GM10847 (cell line): ENCODE results near the gene SLC35B1.

ENCODE experiments used
- POLR2A ChIP-seq: IDR thresholded peaks from 2 replicates; pipeline ENCODE4 v1.6.1; 2011; ENCODE audit not compliant: insufficient read length; ENCODE audit errors: extremely low read depth

The SLC35B1 gene

GRCh38 chr17:49741009-49741691 is 33.4 kb upstream of the SLC35B1 start:
- no peak for TF ChIP-seq POLR2A

DNA sequence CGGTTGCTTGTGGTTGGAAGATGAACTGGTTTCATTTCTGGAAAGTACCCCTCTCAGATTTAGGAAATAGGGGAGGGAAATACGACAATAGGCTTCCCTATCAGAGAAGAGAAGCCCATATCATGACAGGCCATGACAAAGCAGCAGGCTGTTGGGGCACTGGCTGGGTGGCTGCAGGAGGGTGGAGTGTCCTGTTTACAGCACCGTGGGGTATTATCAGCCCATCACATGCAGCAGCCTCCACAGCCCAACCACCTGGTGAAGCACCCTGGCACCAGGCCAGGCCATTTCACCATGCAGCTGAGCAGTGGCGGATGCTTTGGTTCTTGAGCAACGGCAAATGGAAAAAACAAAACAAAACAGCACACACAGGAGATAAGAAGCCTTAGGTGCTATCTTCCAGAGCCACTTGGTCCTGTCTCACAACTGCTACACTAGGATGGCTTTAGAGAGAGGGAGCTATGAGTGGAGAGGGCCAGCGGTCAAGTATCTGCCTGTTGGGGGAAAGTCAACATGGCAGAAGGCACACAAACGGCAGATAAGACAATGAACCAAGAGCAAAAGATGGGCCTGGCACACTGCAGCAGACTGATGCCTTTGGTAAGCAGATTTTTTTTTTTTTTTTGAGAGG is 32.0 kb upstream of the SLC35B1 start:
- no peak for TF ChIP-seq POLR2A

DNA sequence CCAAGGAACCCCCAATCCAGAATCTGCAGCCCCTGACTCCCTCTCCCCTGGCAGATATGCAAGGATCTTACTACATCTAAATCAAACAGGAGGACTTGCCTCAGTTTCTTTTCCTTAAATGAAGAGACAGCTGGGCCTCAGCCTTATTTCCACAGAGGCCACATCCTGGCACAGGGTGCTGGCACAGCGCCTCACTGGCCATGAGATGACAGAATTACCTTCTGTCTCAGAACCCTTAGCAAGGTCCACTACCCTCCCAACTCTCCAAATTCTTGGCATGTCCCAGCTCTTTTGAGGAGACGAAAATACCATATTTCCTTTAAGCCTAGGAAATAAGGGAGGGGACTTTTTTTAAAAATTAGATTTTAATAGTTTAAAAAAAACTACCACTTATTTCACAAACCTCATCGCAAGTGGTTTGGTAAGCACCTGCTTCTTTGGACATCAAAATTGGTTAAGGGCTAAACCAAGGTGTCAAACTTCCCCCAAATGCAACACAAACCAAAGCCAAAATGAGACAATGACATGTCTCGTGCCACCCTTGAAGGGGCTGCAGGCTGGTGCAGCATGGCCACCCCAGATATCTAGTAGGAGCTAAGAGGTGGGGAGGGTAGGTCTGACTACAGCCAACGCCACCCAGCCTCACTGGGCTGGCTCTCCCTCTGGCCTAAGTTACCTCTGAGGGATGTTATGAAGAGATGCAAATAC is 30.8 kb upstream of the SLC35B1 start:
- no peak for TF ChIP-seq POLR2A

DNA sequence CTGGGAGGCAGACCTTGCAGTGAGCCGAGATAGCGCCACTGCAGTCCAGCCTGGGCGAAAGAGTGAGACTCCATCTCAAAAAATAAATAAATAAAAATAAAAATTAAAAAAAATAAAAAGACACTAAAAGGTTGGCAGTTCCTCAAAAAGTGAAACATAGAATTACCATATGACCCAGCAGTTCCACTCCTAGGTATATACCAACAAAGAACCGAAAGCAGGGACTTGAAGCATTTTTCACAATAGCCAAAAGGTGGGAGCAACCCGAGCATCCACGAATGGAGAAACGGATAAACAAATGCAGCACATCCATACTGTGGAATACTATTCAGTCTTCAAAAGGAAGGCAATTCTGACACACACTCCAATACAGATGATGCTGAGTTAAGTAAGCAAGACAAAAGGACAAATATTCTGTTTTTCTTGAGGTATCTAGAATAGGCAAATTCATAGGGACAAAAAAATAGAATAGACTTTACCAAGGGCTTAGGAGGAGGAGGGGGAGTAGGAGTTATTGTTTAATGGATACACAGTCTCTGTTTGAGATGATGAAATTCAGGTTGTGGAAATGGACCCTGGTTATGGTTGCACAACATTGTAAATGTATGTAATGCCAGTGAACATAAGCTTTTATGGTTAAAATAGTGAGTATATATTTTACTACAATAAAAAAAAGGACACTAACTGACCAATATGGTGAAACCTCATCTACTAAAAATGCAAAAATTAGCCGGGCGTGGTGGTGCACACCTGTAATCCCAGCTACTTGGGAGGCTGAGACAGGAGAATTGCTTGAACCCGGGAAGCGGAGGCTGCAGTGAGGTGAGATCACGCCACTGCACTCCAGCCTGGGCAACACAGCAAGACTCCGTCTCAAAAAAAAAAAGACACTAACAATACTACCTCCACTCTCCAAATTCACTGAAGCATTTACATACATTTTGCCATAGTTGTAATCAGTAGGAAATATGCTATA is 27.0 kb upstream of the SLC35B1 start:
- no peak for TF ChIP-seq POLR2A

DNA sequence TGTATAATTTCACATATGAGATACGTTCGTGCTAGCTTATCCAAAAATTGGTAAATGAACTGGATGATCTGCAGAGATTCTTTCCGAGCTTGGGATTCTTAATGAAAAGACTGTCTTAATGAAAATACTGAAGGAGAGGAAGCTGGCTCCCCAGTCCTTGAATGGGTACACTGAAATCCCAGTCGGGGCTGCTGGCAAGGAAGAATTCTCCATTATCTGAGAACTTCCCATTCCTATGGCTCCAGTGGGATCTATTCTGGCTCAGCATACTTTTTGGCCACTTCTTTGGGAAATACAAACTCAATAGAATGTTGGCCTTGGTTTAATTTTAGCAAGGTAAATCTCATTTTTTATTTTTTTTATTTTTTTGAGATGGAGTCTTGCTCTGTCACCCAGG is 23.7 kb upstream of the SLC35B1 start:
- TF ChIP-seq POLR2A, result no peak

DNA sequence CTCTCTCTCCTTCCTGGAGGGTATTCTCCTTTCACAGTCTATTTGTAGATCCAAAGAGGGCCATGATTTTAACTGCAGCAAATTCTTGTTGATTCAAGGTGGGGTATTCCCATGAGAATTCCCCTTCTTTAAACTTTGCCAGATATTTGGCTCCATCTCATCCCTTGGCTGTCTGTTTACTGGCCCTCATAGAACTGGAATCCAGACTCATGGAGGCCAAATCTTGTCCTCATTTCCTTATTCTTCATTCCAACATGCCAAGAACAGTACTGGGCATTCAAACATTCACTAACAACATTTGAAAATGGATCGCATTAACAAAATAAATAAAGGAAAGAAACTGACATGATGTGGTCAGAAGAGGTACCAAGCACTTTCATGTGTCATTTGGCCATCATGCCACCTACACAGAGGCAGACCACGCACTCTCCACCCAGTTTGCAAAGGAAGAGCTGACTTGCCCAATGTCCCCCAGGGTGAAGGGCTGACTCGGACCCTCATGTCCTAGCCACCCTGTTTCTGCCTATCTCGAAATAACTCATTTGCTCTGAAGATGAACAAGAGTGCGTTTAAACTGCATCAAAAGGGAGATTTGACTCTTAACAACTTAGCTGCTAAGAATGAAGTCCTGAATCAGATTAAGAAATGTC is 23.1 kb upstream of the SLC35B1 start:
- no peak for TF ChIP-seq POLR2A

DNA sequence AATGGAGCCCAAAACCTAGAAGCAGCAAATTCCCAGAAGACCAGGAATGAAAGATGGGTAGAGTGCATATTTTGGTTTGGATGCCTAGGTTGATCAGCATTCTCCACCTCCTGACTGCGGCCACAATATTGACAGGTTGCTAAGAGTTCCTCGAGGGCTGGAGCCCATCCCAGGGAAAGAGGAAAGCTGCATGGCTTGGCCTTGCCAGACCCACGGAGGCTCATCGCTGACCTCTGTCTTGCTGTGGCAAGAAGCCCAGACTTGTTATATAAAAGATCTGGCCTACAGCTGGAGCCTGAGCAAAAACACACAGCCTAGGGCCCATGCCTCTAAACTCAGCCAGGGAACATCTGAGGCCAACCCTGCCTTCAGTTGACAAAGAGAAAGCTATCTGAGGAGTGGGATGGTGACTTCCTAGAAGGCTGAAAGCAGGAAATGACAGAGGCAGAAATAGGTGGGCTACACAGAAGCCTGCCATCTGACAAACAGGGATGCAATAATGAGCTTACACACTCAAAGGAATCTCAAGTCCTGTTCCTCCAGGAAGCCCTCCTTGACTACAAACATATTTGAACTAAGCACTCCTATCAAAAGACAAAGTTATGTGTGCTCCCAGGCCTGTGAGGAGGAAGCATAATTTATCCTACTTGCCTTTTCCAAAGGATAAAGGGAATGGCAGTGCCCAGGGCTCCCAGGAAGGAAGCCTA is 22.5 kb upstream of the SLC35B1 start:
- no peak for TF ChIP-seq POLR2A

GRCh38 chr17:49729069-49729468 is 21.3 kb upstream of the SLC35B1 start:
- no peak for TF ChIP-seq POLR2A

DNA sequence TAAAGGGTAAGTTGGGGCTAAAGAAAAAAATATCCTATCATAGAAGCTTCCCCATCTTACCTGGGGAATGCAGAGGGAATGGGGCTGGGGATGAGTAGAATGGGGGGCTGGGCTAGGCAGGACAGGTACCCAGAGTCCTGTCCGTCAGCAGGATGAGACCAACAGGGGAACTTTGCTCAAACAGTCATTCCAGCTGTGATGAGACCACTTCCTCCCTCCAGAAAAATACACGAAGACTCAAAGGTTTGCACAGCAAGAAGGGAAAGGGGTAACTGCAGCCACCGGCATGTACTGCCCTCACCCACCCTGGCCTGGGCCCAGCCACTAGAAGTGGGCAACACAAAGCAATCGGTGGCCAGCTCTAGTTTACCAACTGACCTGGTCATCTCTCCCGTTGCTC is 20.7 kb upstream of the SLC35B1 start:
- no peak for TF ChIP-seq POLR2A

GRCh38 chr17:49727380-49727779 is 19.6 kb upstream of the SLC35B1 start:
- TF ChIP-seq POLR2A, result no peak

GRCh38 chr17:49725452-49726130 is 17.8 kb upstream of the SLC35B1 start:
- no peak for TF ChIP-seq POLR2A

- TF ChIP-seq POLR2A, result no peak
Measured at GRCh38 chr17:49723423-49723822, 15.7 kb upstream of the SLC35B1 start.

DNA sequence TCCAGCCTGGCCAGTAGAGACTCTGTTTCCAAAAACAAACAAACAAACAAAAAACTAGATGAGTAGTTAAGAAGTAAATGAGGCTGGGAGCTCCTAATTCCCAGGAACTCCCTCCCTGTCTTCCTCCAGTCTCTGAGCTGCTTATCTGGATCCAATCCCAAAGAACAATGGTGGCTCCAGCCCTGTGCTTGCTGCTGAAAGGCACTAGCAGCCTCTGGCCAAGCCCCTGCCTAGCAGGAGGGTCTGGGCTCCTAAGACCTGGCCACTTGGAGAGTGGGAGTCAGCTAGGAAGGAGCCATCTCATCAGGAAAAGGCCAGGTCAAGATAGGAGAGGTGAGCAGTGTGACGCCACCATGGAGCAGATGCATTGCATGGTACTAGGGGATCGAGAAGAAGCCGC is 14.3 kb upstream of the SLC35B1 start:
- no peak for TF ChIP-seq POLR2A
